Neural progenitor cell (in vitro differentiated cells): ENCODE data around the gene CHMP1B.

ENCODE experiments used
- CTCF ChIP-seq: fragments of 200-600 bp; sonication (generic); IDR thresholded peaks from 2 replicates; pipeline ENCODE4 v1.5.1; 2017; ENCODE audit warnings: antibody characterized with exemption, mild to moderate bottlenecking
- EZH2 ChIP-seq: fragments of 200-600 bp; sonication (generic); IDR thresholded peaks from 2 replicates; pipeline ENCODE4 v1.6.1; 2017; ENCODE audit warnings: antibody characterized with exemption, mild to moderate bottlenecking, moderate library complexity
- EZH2phosphoT487 ChIP-seq: fragments of 200-600 bp; sonication (generic); IDR thresholded peaks from 2 replicates; pipeline ENCODE4 v1.6.1; 2017; ENCODE audit warnings: antibody characterized with exemption

- TF ChIP-seq CTCF = no peak
- no peak for TF ChIP-seq EZH2phosphoT487
- TF ChIP-seq EZH2 = no peak
These were observed 30.5 kb upstream of the CHMP1B start for GRCh38 chr18:11820697-11821096.
